Right cardiac atrium (tissue), 5 donors: ENCODE measurements around the gene DDX24. TPM values are rescaled to one million over a fixed set of nuclear protein-coding genes. Genes with fewer than 3 reads are reported as not detected.

ENCODE experiments used
- ATAC-seq, 2 donors: fragments of 200-7000 bp; cut with Tn5 transposase; one replicate each; pipeline versions ENCODE4 v1.8.0 to v1.9.1; 2020; ENCODE audit warnings: moderate library complexity in 2 of 2, mild to moderate bottlenecking in 1 of 2
- DNase-seq, 3 donors: peaks; one replicate each; pipeline ENCODE4 v3.0.0-alpha.2; 2020
- H3K27ac ChIP-seq: one replicate; pipeline ENCODE4 v1.5.1; 2013; ENCODE audit warnings: mild to moderate bottlenecking, low read length, control low read depth, moderate library complexity
- H3K27me3 ChIP-seq: one replicate; pipeline ENCODE4 v1.6.1; 2013; ENCODE audit not compliant: control insufficient read depth, insufficient read depth
- H3K4me1 ChIP-seq: one replicate; pipeline ENCODE4 v1.6.1; 2013; ENCODE audit warnings: low read length; ENCODE audit not compliant: control insufficient read depth, insufficient read depth
- H3K4me3 ChIP-seq: one replicate; pipeline ENCODE4 v1.5.1; 2013; ENCODE audit warnings: low read length, control low read depth
- H3K9me3 ChIP-seq: one replicate; pipeline ENCODE4 v1.6.1; 2013; ENCODE audit warnings: low read length; ENCODE audit not compliant: control insufficient read depth
- WGBS: extraction: QIAGEN DNeasy Blood & Tissue Kit; methylation state at CpG from one replicate; pipeline ENCODE4 v1.1.7; 2013; 5-methylcytosine and 5-hydroxymethylcytosine counted together
- intact Hi-C, 4 donors: fragments of 100-400 bp; cut with DNase I; formaldehyde crosslinking; loops; one replicate each; pipeline versions ENCODE4 v1.11.0 to v1.14.0; 2022 to 2023
- polyA plus RNA-seq: library from polyadenylated mRNA; stranded (reverse); fragments of 200-250 nt; gene quantifications from one replicate; pipeline ENCODE4 v1.2.3, GENCODE V29; 2013
- total RNA-seq, 4 donors: library from RNA; stranded (reverse); fragmentation: NEBNext Ultra II Directional; extraction: Animal tissue kit (Norgen Biotek cat#: 25700); gene quantifications; one replicate each; pipeline ENCODE4 v1.2.1, GENCODE V29; 2021
- donor health status: healthy with polysubstance abuse.
- donor health status: DM: no; HTN: yes; CAD: no.
- donor health status: DM: no; HTN: no; CAD: no.
- donor health status: DM: no; HTN: yes; CAD: no; lungs with severe emphysema.
- donor health status: DM: yes; HTN: yes; CAD: no.

DDX24 gene
- total and polyA plus RNA-seq, 5 donors: 138 to 268 (median 255) TPM

DNA sequence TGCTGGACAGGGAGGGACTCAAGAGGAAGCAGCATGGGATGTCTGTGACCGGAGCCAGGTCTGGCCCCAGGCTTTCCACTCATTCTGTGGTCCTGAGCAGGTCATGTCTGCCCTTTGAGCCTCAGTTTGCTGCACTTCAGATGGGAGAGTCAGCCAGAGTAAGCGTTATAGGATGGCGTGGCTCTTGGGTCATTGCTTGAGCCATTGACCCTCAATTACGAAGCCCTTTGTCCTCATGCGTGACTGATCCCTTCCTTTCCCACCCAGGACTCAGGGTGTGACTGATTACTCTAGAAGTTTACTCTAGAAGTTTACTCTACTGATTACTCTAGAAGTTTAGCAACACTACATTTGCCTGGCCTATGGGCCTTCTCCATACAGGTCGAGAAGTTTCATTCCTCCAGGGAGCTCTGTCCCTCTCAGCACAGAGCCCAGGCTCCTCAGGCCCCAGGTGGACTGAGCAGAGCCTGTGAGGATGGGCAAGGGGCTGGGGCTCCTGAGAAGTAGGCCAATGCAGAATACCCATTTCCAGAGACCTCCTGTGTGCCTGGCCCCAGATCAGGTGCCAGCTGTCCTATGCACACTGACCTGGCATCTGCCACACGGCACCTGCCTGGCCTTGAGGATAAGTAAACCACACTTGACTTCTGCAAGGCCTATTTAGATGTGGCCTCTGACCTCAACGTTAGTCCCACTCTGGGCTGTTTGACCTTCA is 21.9 kb upstream of the DDX24 start:
- Histone ChIP-seq H3K27ac (no peak overlapping the region), H3K9me3 (no peaks in the 10 kb centered on the region), H3K27me3 (no peaks in the 10 kb centered on the region), H3K4me3 (no peak overlapping the region), H3K4me1 (no peaks in the 10 kb centered on the region)
- no peak for DNase-seq
- WGBS: 91% methylated on average over 8 of the region's 8 CpGs
- no peak for ATAC-seq
- intact Hi-C loops: no loop called here

DNA sequence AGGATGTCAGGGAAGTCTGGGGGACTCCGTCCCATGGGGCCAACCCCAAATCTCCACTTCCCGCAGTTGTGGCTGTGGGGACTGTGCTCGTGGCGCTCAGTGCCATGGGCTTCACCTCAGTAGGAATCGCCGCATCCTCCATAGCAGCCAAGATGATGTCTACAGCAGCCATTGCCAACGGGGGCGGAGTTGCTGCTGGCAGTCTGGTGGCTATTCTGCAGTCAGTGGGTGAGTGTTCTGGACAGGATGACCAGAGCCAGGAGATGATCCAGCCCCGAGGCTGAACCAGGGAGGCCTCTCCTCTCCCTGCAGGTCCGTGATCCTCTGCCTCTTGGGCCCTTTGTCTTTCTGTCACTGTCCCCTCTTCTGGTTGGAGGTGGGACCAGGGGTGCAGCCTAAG is 20.7 kb upstream of the DDX24 start:
- no peaks in the 10 kb centered on the region for H3K9me3 ChIP-seq
- ATAC-seq: peak in 1 of 2 donors; percentile 37
- H3K4me1 ChIP-seq: no peaks in the 10 kb centered on the region
- no peaks in the 10 kb centered on the region for H3K27me3 ChIP-seq
- 83% methylated on average over 10 of the region's 10 CpGs for whole genome bisulfite sequencing
- no peak overlapping the region for H3K27ac ChIP-seq
- DNase-seq: peak in 2 of 3 donors; percentile 60 to 64
- no peak overlapping the region for H3K4me3 ChIP-seq
- intact Hi-C loops: no loop called here

DNA sequence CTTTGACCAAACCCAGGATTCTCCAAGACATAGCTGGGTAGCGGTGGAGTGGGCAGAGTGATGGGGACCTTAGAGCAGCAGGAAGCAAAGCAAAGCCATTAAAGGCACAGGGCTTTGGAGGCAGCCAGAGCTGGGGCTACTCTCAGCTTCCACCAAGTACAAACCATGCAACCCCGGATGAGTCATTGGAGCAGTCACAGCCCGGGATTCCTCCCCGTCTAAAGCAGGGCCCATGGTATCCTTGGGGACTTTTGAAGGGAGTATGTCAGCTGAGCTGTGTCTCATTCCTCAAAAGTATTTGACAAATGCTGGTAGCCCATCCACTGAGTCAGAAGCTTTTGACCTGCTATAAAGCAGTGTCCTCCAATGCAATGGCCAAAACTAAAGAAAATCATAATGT is 19.8 kb upstream of the DDX24 start:
- ATAC-seq (peak in 1 of 2 donors; percentile 39), DNase-seq (no peak)
- Histone ChIP-seq H3K27me3 (no peaks in the 10 kb centered on the region), H3K4me1 (no peaks in the 10 kb centered on the region), H3K9me3 (no peaks in the 10 kb centered on the region), H3K4me3 (no peak overlapping the region), H3K27ac (no peak overlapping the region)
- 75% methylated on average over 4 of the region's 4 CpGs for WGBS
- intact Hi-C loops: no loop called here

DNA sequence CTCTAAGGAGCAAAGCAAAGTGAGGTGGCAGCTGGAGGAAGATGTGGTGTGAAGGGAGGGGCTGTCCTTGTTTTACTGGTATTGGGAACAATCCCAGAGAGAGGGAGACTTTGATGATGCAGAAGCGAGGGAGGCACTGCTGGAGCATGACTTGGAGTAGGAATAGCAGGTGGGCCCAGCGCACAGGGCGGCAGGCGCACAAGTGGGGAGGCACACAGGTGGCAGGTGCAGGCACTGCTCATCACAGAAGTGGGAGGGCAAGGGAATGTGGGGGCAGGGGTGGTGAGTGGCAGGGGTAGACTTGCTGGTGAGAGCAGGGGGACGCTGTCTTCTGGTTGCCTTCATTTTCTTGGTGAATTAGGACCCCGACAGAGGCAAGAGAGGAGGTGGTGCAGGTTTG is 18.0 kb upstream of the DDX24 start:
- Histone ChIP-seq H3K9me3 (no peaks in the 10 kb centered on the region), H3K4me1 (no peaks in the 10 kb centered on the region), H3K4me3 (no peak overlapping the region), H3K27me3 (no peaks in the 10 kb centered on the region), H3K27ac (no peak overlapping the region)
- intact Hi-C loops: no loop called here
- DNase-seq (no peak), ATAC-seq (no peak)
- 83% methylated on average over 6 of the region's 6 CpGs for WGBS

DNA sequence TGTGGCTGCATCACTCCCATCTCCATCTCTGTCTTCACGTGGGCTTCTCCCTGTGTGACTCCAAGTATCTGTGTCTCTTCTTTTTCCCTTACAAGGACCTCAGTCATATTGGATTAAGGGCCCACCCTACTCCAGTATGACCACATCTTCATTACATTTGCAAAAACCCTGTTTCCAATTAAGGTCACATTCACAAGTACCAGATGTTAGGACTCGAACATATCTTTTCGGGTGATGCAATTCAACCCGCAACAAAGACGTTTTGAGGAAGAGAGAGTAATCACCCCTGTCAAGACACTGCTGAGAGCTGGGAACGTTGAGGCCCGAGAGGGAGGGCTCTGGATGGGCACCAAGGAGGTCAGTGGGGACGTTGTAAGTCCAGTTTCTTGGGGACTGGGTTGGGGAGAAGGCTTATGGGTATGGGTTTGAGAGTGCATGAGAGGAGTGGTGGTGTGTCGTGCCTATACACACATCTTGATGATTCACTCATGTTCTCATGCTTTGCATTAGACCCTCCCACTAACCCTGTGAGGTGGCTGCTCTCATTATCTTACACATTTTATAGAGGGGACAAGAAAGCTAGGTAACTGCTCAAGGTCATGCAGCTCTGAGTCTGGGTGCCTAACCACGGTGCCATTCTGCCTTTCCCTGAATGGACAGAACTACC is 17.5 kb upstream of the DDX24 start:
- H3K4me1 ChIP-seq: no peaks in the 10 kb centered on the region
- no peaks in the 10 kb centered on the region for H3K27me3 ChIP-seq
- no peak overlapping the region for H3K27ac ChIP-seq
- no peaks in the 10 kb centered on the region for H3K9me3 ChIP-seq
- no peak overlapping the region for H3K4me3 ChIP-seq
- DNase-seq (no peak), ATAC-seq (no peak)
- 63% methylated on average over 10 of the region's 10 CpGs for WGBS
- intact Hi-C loops: no loop called here

DNA sequence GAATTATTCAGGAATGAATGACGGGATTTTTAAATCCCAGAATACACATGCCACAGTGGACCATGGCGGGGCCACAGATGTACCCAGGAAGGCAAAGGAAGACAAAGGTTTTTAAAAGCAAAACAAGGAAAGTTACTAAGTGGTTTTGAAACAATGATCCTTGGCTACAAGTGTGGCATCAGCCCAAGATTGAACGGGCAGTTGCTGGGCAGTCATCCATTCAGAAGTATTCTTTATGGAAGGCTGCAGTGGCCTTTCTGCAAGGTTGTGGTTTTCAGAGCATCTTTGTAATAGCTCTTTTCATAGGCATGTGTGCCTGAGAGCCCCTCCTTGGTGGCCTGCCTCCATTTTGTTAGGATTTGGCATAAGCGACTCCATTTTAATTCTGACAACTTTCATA is 16.1 kb upstream of the DDX24 start:
- no peaks in the 10 kb centered on the region for H3K4me1 ChIP-seq
- no peak overlapping the region for H3K27ac ChIP-seq
- H3K27me3 ChIP-seq: no peaks in the 10 kb centered on the region
- WGBS: 94% methylated on average over 4 of the region's 4 CpGs
- ATAC-seq (no peak), DNase-seq (no peak)
- no peak overlapping the region for H3K4me3 ChIP-seq
- intact Hi-C loops: no loop called here
- H3K9me3 ChIP-seq: no peaks in the 10 kb centered on the region

DNA sequence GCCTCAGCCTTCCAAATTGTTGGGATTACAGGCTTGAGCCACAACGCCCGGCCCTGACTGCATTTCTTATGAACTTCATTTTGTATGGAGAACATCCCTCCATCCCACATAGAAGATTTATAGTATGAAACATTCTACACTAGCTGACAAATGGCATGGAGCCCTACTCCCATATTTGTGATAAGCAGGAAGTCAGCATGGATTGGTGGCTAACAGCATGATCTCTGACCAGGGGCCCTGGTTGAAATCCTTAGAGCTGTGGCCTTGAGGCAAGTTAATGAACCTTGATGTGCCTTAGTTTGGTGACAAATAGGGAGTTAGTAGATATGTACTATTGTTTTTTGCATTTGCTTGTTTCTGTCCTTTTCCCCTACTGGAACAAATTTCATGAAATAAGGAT is 12.4 kb upstream of the DDX24 start:
- H3K9me3 ChIP-seq: no peaks in the 10 kb centered on the region
- DNase-seq (no peak), ATAC-seq (no peak)
- H3K27ac ChIP-seq: no peak overlapping the region
- no peaks in the 10 kb centered on the region for H3K4me1 ChIP-seq
- no peak overlapping the region for H3K4me3 ChIP-seq
- H3K27me3 ChIP-seq: no peaks in the 10 kb centered on the region
- 94% methylated on average over 2 of the region's 2 CpGs for WGBS
- intact Hi-C loops: no loop called here

DNA sequence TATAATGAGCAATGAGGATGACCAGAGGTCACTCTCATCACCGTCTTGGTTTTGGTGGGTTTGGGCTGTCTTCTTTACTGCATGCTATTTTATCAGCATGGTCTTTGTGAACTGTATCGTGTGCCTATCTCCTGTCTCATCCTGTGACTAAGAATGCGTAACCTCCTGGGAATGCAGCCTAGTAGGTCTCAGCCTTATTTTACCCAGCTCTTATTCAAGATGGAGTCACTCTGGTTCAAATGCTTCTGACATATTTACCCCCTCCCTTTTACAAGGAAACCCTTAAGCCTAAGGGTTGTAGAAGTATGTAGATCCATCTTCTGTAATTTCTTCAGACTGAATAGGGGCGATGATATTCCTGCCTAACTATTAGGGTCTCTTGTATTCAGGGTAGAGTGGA is 8.5 kb upstream of the DDX24 start:
- H3K9me3 ChIP-seq: no peaks in the 10 kb centered on the region
- no peak for ATAC-seq
- no peaks in the 10 kb centered on the region for H3K27me3 ChIP-seq
- WGBS: 84% methylated on average over 4 of the region's 4 CpGs
- no peak overlapping the region for H3K4me3 ChIP-seq
- H3K27ac ChIP-seq: no peak overlapping the region
- no peak for DNase-seq
- intact Hi-C loops: no loop called here
- peaks cover 1% of the 10 kb centered on the region for H3K4me1 ChIP-seq

DNA sequence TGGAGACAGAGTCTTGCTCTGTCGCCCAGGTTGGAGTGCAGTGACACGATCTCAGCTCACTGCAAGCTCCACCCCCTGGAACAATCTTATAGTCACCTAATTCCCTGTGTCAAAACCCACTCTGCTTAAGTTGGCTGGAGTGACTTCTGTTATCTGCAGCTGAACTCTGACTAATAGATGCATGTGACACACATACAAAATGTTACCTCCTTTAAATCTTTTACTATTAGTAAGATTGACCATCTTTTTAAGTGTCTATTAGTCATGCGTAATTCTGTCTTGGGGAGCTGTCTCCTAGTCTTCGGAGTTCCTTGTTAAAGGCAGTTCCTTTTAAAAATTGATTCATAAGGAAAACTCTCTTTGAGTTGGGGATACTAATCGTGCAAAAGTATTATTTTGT is 7.5 kb upstream of the DDX24 start:
- intact Hi-C loops: no loop called here
- Histone ChIP-seq H3K27me3 (no peaks in the 10 kb centered on the region), H3K4me1 (peaks cover 1% of the 10 kb centered on the region), H3K4me3 (no peak overlapping the region), H3K27ac (no peak overlapping the region), H3K9me3 (no peaks in the 10 kb centered on the region)
- DNase-seq (no peak), ATAC-seq (no peak)
- WGBS: 87% methylated on average over 5 of the region's 5 CpGs

DNA sequence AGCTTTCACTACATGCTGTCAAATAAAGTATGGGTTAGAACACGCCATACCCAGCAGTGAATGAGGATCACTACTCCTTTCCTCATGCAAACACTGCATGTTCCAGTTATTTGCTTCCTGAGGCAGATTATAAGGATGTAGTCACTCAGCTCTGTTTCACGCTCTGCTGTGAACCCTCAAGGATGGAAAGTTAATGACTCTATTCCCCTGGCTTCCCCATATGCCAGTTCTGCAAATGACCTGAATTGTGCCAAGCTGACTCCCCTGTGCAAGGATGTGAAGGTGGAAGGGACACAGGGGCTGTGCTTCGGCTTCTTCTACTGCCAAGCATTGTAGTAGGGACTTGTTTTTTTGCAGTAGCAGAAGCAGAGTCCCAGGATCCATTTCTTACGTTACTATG is 6.9 kb upstream of the DDX24 start:
- 71% methylated on average over 4 of the region's 4 CpGs for WGBS
- Histone ChIP-seq H3K4me3 (no peak overlapping the region), H3K27me3 (no peaks in the 10 kb centered on the region), H3K9me3 (no peaks in the 10 kb centered on the region), H3K27ac (no peak overlapping the region), H3K4me1 (peaks cover 1% of the 10 kb centered on the region)
- intact Hi-C loops: no loop called here
- DNase-seq (no peak), ATAC-seq (no peak)

DNA sequence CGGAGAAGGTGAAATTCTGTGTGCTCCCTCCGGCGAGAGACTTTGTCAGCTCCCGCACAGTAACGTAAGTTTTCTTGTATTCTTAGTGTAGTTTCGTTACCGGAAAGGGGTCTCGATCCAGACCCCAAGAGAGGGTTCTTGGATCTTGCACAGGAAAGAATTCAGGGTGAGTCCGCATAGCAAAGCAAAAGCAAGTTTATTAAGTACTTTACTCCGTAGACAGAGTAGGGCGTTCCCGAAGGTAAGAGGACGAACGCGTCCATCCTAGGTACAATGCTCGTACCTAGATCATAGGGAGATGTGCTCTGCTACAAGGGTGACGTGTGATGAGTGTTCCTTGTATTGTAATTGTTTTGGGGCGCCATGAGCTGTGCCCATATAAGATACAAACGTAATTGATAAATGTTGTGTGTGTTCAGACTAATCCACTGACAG is 401 bp upstream of the DDX24 start:
- H3K27ac ChIP-seq: no peak overlapping the region
- under 1% methylated on average over 19 of the region's 19 CpGs for WGBS
- peak overlapping the region; percentile 83 for H3K4me3 ChIP-seq
- H3K27me3 ChIP-seq: no peaks in the 10 kb centered on the region
- H3K9me3 ChIP-seq: no peaks in the 10 kb centered on the region
- intact Hi-C loops: no loop called here
- H3K4me1 ChIP-seq: peaks cover 17% of the 10 kb centered on the region
- ATAC-seq (peak in 1 of 2 donors; percentile 16), DNase-seq (no peak)
